ENCODE data around the gene TMED3.

Gene TMED3

DNA sequence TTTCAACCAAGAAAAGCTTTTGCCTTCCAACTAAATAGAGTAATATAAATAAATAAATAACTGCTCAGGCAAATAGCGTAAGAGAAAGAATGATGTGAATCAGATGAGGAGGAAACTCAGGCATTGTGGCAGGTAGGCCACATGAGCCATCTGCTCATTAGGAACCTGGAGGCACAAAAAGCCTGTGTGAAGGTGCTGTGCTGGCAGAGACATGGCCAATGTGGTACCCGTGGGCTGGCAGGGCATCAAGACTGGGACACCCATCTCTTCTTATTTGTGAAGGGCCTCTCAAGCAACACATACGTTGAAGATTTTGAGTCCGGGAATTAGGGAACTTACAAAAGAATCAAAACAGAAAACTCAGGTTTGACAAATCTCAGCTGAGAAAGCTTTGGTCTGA is 18.9 kb upstream of the TMED3 start:
- Histone ChIP-seq H3K4me3 (no peak overlapping the region), H3K9ac (no peak overlapping the region), H3K4me1 (peaks cover 18 to 25% (median 24%) of the 10 kb centered on the region in 10 experiments), H3K27ac (peak overlapping the region in 1 of 11 experiments; percentile 59; a peak in 1 of 22 replicates), H4K20me1 (no peaks in the 10 kb centered on the region), H3K27me3 (no peaks in the 10 kb centered on the region), H3K9me3 (replicated peaks in 1 of 11) (no peaks in the 10 kb centered on the region), H3K4me2 (peak overlapping the region in 7 of 11 experiments; percentile 71 to 86 (median 76); a peak in 9 of 22 replicates), H3K36me3 (no peaks in the 10 kb centered on the region)
- no peak for TF ChIP-seq Cebpa-rat (IDR thresholded peaks at IDR 0.05)

DNA sequence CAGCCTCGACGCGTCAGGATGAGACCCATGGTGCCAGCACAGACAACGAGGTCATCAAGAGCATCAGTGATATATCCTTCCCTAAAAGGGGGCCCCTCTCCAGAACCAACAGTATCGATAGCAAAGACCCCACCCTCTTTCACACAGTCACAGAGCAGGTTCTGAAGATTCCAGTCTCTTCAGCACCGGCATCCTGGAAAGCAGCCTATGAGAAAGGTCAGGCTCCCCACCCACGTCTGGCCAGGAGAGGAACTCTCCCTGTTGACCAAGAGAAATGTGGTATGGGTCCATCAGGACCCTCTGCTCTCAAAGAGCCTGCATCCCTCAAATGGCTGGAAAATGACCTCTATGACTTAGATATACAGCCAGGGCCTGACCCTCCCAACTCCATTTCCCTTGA is 16.8 kb upstream of the TMED3 start:
- Histone ChIP-seq H3K4me3 (no peak overlapping the region), H4K20me1 (no peaks in the 10 kb centered on the region), H3K9ac (no peak overlapping the region), H3K27me3 (no peaks in the 10 kb centered on the region), H3K36me3 (no peaks in the 10 kb centered on the region), H3K4me2 (no peak overlapping the region), H3K27ac (no peak overlapping the region), H3K4me1 (peaks cover 18 to 25% (median 24%) of the 10 kb centered on the region in 10 experiments), H3K9me3 (replicated peaks in 1 of 11) (no peaks in the 10 kb centered on the region)
- TF ChIP-seq Cebpa-rat (IDR thresholded peaks at IDR 0.05), result no peak

DNA sequence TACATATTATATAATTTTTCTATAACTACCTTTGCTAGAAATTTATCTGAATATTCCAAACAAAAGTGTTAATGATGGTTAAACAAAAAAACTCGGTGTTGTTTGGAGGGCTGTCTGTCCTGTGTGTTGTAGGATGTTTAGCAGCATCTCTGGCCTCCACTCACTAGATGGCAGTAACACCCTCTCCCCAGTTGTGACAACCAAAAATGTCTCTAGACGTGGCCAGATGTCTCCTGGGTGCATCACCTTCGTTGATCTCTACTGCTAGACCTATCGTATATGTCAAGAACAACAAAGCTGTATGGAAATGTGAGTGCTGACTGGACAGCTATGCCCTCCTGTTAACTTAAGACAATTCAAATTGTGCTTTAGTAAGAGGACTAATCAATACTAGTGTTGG is 14.3 kb upstream of the TMED3 start:
- no peaks in the 10 kb centered on the region for H3K36me3 ChIP-seq
- no peak for TF ChIP-seq Cebpa-rat (IDR thresholded peaks at IDR 0.05)
- no peak overlapping the region for H3K4me3 ChIP-seq
- no peaks in the 10 kb centered on the region for H3K9me3 ChIP-seq (replicated peaks in 1 of 11)
- H3K27ac ChIP-seq, result no peak overlapping the region
- H3K27me3 ChIP-seq, result no peaks in the 10 kb centered on the region
- peaks cover 1 to 8% (median 6%) of the 10 kb centered on the region in 10 experiments; a peak in 18 of 20 replicates for H3K4me1 ChIP-seq
- no peak overlapping the region for H3K4me2 ChIP-seq
- no peak overlapping the region for H3K9ac ChIP-seq
- H4K20me1 ChIP-seq, result no peaks in the 10 kb centered on the region

DNA sequence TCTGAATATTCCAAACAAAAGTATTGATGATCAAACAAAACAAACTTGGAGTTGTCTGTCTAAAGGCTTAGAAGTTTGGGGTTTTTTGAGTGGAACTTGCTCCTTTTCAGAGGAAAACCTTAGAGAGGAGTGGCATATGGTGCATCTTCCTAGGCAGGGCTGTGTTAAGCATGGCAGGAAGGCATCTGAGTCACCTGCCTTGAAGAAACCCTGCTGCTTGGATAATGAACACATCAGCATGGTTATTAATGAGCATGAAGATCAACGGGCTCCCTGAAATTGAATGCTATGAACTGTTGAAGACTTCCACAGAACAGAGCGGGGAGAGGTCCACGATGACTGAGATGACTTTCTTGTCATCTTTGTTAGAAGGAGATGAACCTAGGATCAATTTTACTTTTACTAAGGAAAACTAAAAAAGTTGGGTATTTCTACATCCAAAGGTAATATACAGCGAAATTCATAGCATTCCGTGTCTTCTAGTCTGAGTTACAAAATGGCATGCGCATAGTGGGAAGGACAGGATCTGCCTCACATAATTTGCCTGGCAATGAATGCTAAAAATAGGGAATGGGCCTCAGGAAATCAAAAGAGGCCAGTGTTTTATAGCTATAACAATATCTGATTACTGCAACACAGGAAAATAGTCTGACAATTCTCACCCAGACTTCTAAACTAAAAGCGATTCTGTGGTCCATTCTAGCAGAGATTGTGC is 11.6 kb upstream of the TMED3 start:
- Histone ChIP-seq H3K27ac (no peak overlapping the region), H3K4me2 (no peak overlapping the region), H3K36me3 (no peaks in the 10 kb centered on the region), H3K4me3 (no peak overlapping the region), H3K4me1 (no peaks in the 10 kb centered on the region), H3K9ac (no peak overlapping the region), H4K20me1 (no peaks in the 10 kb centered on the region), H3K9me3 (replicated peaks in 1 of 11) (no peaks in the 10 kb centered on the region), H3K27me3 (no peaks in the 10 kb centered on the region)
- no peak for TF ChIP-seq Cebpa-rat (IDR thresholded peaks at IDR 0.05)

DNA sequence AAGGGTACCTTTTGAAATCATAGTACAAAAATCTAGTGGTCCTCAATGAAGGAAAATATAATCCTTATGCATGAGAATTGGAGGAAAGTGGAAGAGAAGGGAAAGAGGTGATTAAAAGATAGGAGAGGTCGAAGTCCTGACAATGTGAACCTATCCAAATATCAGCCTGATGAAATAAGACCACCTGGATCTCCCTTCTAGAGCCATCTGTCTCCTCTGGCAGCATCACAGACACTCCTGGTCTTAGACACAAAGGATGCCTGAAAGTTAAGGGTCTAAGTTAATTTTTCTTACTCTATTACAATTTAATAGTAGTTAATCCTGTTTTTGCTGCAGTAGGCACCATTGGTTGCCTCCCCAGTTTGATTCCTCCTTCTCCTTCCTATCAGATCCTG is 11.1 kb upstream of the TMED3 start:
- H3K4me3 ChIP-seq, result no peak overlapping the region
- H3K9ac ChIP-seq, result no peak overlapping the region
- H3K36me3 ChIP-seq, result no peaks in the 10 kb centered on the region
- H3K9me3 ChIP-seq (replicated peaks in 1 of 11), result no peaks in the 10 kb centered on the region
- no peak overlapping the region for H3K4me2 ChIP-seq
- no peaks in the 10 kb centered on the region for H3K27me3 ChIP-seq
- H4K20me1 ChIP-seq, result no peaks in the 10 kb centered on the region
- H3K4me1 ChIP-seq, result no peaks in the 10 kb centered on the region
- H3K27ac ChIP-seq, result no peak overlapping the region
- TF ChIP-seq Cebpa-rat (IDR thresholded peaks at IDR 0.05), result no peak

DNA sequence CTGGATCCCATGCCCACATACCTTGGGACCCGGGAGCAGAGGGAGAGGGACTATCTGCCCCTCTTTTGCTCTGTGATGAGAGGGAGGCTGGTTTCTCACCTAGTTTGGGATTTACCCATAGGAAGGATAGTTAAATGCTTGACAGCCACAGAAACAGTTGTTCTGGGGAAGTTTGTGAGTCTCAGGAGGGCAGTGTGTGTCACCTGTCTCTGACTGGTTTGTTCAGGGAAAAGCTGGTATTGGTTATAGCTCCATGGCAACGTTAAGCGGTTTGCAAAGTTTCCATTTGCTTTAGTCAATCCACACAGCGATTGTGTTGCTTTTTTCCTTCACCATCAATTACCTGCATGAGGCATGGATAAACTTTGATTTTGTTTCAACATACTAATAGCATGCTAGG is 3.7 kb upstream of the TMED3 start:
- peaks cover 0 to 6% (median 0%) of the 10 kb centered on the region in 11 experiments; a peak in 5 of 22 replicates for H4K20me1 ChIP-seq
- 0 out of 22 replicates have a peak, but pooled peaks cover 0 to 1% (median 0%) of the 10 kb centered on the region in 11 experiments for H3K36me3 ChIP-seq
- TF ChIP-seq Cebpa-rat (IDR thresholded peaks at IDR 0.05), result no peak
- H3K4me2 ChIP-seq, result peak overlapping the region in 2 of 11 experiments; percentile 0 to 14; a peak in 2 of 22 replicates
- no peak overlapping the region for H3K27ac ChIP-seq
- H3K9ac ChIP-seq, result no peak overlapping the region
- H3K9me3 ChIP-seq (replicated peaks in 1 of 11), result no peaks in the 10 kb centered on the region
- H3K4me1 ChIP-seq, result peaks cover 7 to 30% (median 12%) of the 10 kb centered on the region in 10 experiments
- H3K4me3 ChIP-seq, result no peak overlapping the region
- no peaks in the 10 kb centered on the region for H3K27me3 ChIP-seq

DNA sequence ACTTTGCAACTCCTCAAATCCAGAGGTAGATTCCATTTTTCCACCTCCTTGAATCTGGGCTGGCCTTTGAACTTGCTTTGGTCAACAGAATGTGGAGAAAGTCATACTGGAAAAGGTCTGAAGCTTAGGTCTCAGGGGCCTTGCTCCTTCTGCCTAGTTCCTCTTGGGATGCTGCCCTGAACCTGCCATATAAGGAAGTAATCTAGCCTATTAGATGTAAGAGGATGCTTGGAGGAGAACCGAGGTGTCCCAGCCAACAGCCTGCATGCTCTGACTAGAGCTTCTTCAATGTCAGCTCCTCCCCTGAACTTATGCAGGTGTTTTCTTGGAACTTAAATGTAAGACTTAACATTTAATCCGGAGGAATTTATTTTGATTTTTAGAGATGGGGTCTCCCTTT is 2.0 kb upstream of the TMED3 start:
- Histone ChIP-seq H3K9me3 (replicated peaks in 1 of 11) (0 out of 22 replicates have a peak, but pooled peaks cover 0 to under 1% (median 0%) of the 10 kb centered on the region in 11 experiments), H3K27ac (no peak overlapping the region), H3K9ac (no peak overlapping the region), H3K27me3 (no peaks in the 10 kb centered on the region), H3K4me3 (no peak overlapping the region), H4K20me1 (peaks cover 0 to 21% (median 12%) of the 10 kb centered on the region in 11 experiments; a peak in 8 of 22 replicates), H3K4me1 (peaks cover 20 to 39% (median 26%) of the 10 kb centered on the region in 10 experiments), H3K36me3 (peaks cover 12 to 18% (median 13%) of the 10 kb centered on the region in 11 experiments), H3K4me2 (peak overlapping the region in 2 of 11 experiments; percentile 17 to 24; a peak in 2 of 22 replicates)
- no peak for TF ChIP-seq Cebpa-rat (IDR thresholded peaks at IDR 0.05)

DNA sequence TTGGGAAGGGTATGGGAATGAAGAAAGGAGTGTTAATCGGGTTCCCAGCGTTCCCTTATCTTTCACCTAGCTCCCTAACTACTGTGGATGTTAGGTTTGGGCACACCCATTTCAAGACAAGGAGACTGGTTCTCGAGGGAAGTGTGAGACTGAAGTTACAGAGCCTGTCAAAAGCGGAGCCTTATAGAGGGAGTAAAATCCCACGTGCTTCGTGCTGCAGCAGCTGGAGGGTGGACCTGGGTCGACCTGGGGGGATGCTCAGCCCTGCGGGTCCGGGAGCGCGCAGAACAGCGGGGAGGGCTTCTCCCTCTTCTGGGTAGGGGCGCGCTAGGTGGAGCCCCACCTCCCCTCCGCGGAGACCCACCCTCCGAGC is 314 bp upstream of the TMED3 start:
- Histone ChIP-seq H3K9ac (peak overlapping the region; percentile 13 to 93 (median 85); a peak in 18 of 22 replicates), H3K4me2 (peak overlapping the region; percentile 91 to 99 (median 96)), H3K9me3 (replicated peaks in 1 of 11) (0 out of 22 replicates have a peak, but pooled peaks cover 0 to 5% (median 0%) of the 10 kb centered on the region in 11 experiments), H3K36me3 (peaks cover 29 to 35% (median 31%) of the 10 kb centered on the region in 11 experiments), H3K4me1 (peaks cover 20 to 39% (median 32%) of the 10 kb centered on the region in 10 experiments), H3K27ac (peak overlapping the region in 3 of 11 experiments; percentile 11 to 85 (median 12); a peak in 3 of 22 replicates), H3K4me3 (peak overlapping the region; percentile 73 to 97 (median 90)), H3K27me3 (no peaks in the 10 kb centered on the region), H4K20me1 (peaks cover 0 to 39% (median 18%) of the 10 kb centered on the region in 11 experiments; a peak in 16 of 22 replicates)
- no peak for TF ChIP-seq Cebpa-rat (IDR thresholded peaks at IDR 0.05)

DNA sequence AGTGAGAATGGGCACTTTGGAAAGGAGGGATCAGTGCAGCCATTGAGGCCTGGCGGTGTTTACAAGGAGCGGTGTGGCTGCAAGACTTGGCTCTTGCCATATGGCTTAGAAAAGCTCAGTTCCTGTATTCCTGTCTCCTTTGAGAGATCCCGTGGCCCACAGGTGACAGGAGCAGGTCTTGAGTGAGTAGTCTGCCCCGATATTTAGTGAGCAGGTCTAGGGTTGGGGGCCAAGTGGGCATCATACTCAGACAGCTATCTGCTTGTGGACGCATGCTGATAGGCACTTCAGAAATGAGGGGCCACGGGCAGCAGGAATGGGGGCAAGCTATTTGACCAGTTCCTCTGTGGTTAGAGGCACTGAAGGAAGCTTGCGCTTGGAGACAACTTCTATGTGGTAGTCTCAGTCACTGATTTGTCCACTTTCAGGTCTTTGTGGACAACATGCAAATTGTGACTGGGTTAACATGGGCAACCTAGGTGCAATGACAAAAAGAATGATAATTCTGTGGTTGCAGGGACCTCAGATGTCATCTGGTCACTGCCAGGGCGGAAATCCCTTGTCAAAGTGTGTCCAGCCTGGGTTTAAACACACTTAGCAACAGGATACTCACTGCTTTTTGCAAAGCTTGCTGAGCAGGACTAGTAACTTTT is 1.1 kb downstream of the TMED3 start:
- no peak for TF ChIP-seq Cebpa-rat (IDR thresholded peaks at IDR 0.05)
- peaks cover 5 to 53% (median 28%) of the 10 kb centered on the region in 11 experiments; a peak in 19 of 22 replicates for H4K20me1 ChIP-seq
- H3K4me2 ChIP-seq, result peak overlapping the region; percentile 91 to 99 (median 96)
- H3K9me3 ChIP-seq (replicated peaks in 1 of 11), result 0 out of 22 replicates have a peak, but pooled peaks cover 0 to 5% (median 0%) of the 10 kb centered on the region in 11 experiments
- H3K4me1 ChIP-seq, result peaks cover 20 to 39% (median 32%) of the 10 kb centered on the region in 10 experiments
- H3K4me3 ChIP-seq, result peak overlapping the region; percentile 73 to 97 (median 90)
- H3K27ac ChIP-seq, result peak overlapping the region; percentile 66 to 90 (median 83); a peak in 21 of 22 replicates
- no peaks in the 10 kb centered on the region for H3K27me3 ChIP-seq
- peak overlapping the region; percentile 80 to 93 (median 86) for H3K9ac ChIP-seq
- peaks cover 43 to 49% (median 45%) of the 10 kb centered on the region in 11 experiments for H3K36me3 ChIP-seq
